Stimulated activated CD8-positive, alpha-beta memory T cell treated with anti-CD3 and anti-CD28 coated beads, Interleukin-7, amount 100 ng/mL, for 4 hours (primary cell): Measurements from ENCODE around the gene ERBB4.

Experiments
- DNase-seq, 2 donors: peaks; one replicate each; pipeline ENCODE4 v3.0.0-alpha.2; 2020; ENCODE audit warnings: low read depth in 2 of 2

ERBB4 gene

GRCh38 chr2:211477537-211478275 is 1060.9 kb downstream of the ERBB4 start:
- DNase-seq = no peak

- no peak for DNase-seq
These were observed 1065.5 kb downstream of the ERBB4 start for GRCh38 chr2:211473116-211473515.

GRCh38 chr2:211469664-211470059 is 1068.9 kb downstream of the ERBB4 start:
- no peak for DNase-seq

GRCh38 chr2:211468877-211469663 is 1069.5 kb downstream of the ERBB4 start:
- no peak for DNase-seq

- DNase-seq = no peak
These were observed 1070.4 kb downstream of the ERBB4 start for GRCh38 chr2:211468217-211468616.

- DNase-seq = no peak
These were observed 1075.2 kb downstream of the ERBB4 start for GRCh38 chr2:211463397-211463796.

- no peak for DNase-seq
These were observed 1079.6 kb downstream of the ERBB4 start for GRCh38 chr2:211458974-211459373.

- DNase-seq = no peak
These were observed 1081.3 kb downstream of the ERBB4 start for GRCh38 chr2:211457325-211457724.

- no peak for DNase-seq
These were observed 1083.3 kb downstream of the ERBB4 start for GRCh38 chr2:211455216-211455841.

- no peak for DNase-seq
These were observed 1083.9 kb downstream of the ERBB4 start for GRCh38 chr2:211454679-211455078.

- no peak for DNase-seq
These were observed 1085.2 kb downstream of the ERBB4 start for GRCh38 chr2:211453311-211453887.

- DNase-seq = no peak
These were observed 1087.0 kb downstream of the ERBB4 start for GRCh38 chr2:211451642-211452041.

GRCh38 chr2:211449819-211450218 is 1088.8 kb downstream of the ERBB4 start:
- DNase-seq = no peak

- no peak for DNase-seq
These were observed 1091.1 kb downstream of the ERBB4 start for GRCh38 chr2:211447548-211447947.

- no peak for DNase-seq
These were observed 1098.5 kb downstream of the ERBB4 start for GRCh38 chr2:211440107-211440506.

- DNase-seq = no peak
These were observed 1099.6 kb downstream of the ERBB4 start for GRCh38 chr2:211439011-211439410.

GRCh38 chr2:211437396-211437795 is 1101.2 kb downstream of the ERBB4 start:
- DNase-seq = no peak

- DNase-seq = no peak
These were observed 1102.4 kb downstream of the ERBB4 start for GRCh38 chr2:211436182-211436581.

GRCh38 chr2:211435331-211435730 is 1103.3 kb downstream of the ERBB4 start:
- DNase-seq = no peak

GRCh38 chr2:211434773-211435172 is 1103.8 kb downstream of the ERBB4 start:
- no peak for DNase-seq

GRCh38 chr2:211429256-211429920 is 1109.2 kb downstream of the ERBB4 start:
- DNase-seq = no peak

- no peak for DNase-seq
These were observed 1112.4 kb downstream of the ERBB4 start for GRCh38 chr2:211426240-211426639.
